GM19023 (cell line): ENCODE results near the gene PLCB4.

Experiments used
- ATAC-seq: cut with Tn5 transposase; IDR thresholded peaks from one replicate; pipeline ENCODE4 v1.9.1; 2021; ENCODE audit warnings: mild to moderate bottlenecking, moderate library complexity; ENCODE audit not compliant: unreplicated experiment

The PLCB4 gene

DNA sequence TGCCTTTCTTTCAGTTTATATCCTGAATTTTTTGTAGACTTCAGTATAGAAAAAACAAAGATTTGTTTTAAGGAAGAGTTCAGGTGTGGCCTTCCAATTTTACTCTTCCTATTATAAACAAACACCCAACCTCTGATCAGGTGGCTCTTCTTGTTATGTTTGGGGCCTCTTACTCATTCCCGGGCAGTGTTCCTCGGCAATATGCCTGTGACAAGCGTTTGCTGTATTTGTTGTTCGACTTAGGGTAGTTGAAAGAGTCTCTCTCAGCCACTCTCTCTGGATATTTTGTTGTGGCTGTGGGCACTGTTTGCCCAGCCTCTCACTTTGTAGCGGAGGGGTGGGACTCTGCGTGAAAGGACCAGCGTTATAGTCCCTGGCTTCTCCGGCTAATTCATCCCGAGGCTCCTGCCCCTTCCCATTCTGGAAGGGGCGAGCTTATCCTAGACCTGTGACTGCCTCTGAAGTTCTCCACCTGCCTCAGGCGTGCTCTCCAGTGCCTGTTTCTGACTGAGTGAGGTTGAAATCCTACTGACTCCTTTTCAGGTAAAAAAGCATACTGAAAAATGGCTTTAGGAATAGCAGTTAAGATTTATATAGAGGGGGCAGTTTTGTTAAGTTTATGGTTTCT lies 97.4 kb downstream of the PLCB4 start:
- no peak for ATAC-seq

DNA sequence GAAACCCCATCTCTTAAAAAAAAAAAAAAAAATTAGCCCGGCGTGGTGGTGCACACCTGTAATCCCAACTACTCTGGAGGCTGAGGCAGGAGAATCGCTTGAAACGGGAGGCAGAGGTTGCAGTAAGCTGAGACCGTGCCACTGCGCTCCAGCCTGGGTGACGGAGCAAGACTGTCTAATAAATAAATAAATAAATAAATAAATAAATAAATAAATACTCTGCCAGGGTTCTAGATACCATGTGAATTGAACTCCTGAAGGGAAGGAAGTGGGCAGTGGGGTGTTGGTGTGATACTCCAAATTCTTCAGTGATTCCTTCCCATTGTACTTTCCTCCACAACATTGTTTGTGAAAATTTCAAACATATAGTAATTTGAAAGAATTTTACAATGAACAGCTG lies 100.5 kb downstream of the PLCB4 start:
- ATAC-seq = no peak

DNA sequence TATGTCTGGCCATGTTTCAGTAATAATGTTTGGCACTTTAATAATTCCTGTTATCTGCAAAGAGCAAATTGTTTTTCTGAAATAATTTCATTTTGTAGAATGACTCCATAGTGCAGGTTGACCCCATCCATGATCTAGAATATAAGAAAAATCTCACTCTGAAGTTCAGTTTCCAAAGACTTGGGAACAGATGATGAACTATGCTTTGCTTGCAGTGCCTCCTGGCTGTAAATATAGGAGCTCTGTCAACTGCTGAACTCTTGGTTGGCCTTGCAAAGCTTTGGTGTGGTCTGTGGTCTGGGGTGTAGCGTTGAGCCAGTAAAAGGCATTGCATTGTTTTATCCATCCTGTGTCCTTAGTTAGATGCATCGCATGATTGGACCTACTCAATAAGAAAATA lies 104.0 kb downstream of the PLCB4 start:
- no peak for ATAC-seq

DNA sequence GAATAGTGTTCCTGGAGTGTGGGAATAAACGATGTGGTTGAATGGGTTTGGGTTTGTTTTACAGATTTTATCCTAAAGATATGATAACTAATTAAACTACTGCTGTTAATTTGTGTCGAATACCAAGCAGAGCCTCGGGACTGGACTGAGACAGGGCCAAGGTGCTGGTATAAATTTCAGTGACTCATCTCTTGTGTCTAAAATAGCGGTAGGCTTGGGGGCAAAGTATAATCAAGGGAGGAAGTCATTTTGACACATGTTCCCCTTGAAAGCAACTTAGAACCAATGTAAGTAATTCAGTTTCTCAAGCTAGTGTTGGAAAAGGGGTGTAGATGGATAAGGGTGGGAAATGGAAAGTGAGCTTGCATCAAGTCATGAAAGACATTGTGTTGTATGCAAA lies 108.4 kb downstream of the PLCB4 start:
- no peak for ATAC-seq

DNA sequence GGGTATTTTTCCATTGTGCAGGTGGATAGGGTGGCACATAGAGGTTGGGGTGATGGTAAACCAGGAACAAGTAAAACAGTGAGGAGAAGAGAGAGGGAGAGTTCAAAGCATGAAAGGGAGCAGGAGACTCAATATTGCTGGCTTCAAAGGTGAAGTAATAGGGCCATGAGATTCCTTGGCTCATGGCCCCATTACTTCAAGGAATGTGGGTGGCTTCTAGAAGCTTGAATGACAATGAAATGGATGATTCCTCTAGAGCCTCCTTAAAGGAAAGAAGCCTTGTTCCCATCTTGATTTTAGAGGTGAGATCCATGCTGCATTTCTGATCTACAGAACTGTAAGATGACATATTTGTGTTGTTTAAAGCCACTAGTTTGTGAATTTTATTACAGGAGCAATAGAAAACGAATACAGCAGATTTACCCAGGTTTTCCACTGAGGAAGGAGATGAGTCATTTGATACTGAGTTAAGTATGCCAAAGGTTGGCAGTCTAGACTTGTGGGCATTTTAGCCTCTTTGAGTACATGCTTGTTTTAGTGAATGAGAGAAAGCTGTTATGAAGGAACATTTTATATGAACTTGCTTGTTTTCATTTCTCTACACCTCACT lies 110.4 kb downstream of the PLCB4 start:
- no peak for ATAC-seq

DNA sequence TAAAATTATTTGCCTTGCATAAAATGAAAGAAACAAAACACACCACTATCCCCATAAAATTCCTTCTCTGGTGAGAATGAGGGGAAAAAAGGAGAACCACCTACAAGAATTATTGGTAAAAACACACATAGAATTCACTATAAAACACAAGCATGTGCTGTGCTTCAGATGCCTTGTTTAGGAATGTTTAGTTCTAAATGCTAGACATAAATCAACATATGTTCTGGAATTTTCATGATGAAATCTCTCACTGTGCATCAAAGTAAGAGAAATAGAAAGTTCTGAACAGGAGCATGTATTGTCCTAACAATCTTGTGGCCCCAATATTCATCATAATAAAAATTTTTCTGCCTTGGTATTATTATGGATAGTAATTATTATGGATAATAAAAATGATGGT lies 111.0 kb downstream of the PLCB4 start:
- ATAC-seq = no peak

DNA sequence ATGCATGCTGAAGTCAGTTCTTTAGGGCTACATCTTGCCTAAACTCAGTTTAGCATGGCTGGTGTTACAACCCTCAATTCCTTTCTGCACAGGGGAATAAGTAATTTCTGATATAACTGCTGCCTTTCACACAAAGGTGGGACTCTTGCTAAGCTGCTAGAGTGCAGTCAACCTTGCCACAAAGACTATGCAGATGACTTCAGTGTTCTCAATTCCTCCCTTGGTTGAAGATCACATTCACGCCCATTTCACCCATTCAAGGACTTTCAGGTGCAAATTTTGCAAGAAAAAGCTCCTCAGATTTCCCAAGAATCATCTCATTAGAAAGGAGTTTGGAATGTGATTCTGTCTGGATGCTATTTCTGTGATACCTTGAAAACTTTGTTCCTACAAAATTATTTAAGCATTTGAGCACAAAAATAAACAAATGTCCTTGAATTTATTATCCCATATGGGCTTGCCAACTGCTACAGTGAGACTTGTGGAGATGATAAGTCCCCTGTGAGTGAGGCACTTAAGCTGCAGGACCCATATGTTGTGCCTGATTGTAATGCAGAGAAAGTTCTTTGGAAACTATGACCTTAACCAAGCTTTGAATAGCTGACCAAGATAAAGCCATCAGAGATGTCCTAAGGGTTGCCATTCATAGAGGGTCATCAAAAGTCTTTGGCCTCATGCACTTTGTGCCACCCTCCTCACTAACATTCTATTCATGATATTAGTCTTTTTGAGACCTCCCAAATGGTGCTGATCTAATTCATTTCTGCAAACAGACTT lies 111.8 kb downstream of the PLCB4 start:
- ATAC-seq = no peak

DNA sequence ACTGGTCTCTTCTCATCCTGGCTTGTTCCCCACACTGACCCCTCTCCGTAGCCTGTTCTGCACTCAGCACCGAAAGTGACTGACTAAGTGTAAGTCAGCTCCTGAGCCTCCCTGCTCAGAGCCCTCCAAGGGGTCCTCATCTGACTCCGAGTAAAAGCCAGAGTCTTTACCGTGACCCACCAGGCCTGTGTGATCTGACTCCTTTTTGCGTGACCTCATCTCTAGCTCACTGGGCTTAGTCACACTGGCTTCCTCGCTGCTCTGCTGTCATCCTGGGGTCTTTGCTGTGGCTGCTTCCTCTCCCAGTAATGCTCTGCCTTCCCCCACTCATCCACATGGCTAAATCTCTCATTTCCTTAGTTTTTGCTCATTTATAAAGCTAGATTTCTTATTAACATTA lies 116.6 kb downstream of the PLCB4 start:
- ATAC-seq = no peak

DNA sequence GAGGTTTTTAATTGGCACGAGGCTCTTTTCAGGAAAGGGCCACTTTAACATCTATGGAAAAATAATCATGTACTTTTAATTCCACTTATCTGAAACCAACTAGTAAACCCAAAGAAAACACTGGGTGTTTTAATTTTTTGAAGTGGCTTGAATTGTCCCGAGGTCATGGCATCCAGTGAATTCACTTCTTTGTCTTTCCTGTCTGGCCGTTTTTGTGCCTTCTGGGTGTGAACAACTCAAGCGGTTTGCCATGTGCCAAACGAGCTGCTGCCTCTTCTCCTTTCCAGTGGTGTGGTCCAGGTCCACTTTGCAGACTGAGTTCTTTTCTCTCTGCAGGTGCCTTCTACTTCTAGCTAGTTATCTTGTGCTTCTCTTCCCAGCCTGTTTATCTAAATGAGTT lies 117.5 kb downstream of the PLCB4 start:
- no peak for ATAC-seq

DNA sequence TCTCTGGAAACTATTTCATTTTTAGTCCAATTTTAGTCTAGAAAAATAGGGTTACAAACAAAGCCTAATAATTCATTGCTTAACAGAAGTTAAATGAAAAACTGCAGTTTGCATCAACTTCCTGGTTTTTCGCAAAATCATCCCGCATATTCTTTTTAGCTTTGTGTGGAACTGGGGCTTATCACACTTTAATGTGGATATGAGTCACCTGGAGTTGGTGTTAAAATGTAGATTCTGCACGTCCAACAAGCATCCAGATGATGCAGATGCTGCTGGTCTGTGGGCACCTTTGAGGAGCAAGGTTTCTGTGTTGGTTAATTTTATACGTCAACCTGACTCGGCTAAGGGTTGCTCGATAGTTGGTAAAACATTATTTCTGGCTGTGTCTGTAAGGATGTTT lies 126.1 kb downstream of the PLCB4 start:
- ATAC-seq = no peak

DNA sequence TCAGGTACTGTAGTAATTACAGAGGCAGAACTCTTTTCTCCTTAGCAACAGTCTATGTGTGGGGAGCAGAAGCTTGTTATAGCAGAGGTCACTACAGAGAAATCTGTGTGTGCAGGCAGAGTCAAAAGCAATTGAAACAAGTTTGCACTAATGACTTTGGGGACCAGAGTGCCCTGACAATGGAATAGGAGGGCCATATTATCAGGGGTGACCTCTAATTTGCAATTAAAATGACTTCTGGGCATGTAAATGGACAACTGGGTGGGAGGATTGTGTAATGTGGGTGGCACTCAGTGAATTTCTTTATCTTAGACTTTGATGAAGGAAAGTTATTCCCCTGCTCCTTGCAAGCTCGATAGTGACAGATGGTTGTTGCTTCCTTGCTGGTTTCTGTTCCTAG lies 127.2 kb downstream of the PLCB4 start:
- ATAC-seq = no peak

DNA sequence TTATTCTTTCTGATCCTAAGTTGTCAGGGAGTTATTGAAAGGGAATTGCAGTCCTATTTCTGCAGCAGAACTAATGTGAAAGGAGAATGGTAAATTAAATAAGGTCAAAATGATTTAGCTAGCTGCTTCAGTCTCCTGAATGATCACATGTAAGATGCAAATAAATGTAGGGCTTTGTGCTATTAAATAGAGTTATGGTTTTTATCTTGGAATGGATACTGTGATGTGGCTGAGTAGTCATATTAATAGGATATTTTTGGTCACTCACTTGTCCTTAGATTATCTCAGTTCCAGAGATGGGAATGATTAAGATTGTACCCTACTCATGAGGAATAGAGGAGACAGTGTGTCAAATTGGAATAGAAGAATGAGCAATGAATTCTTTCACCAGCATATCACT lies 129.6 kb downstream of the PLCB4 start:
- no peak for ATAC-seq

DNA sequence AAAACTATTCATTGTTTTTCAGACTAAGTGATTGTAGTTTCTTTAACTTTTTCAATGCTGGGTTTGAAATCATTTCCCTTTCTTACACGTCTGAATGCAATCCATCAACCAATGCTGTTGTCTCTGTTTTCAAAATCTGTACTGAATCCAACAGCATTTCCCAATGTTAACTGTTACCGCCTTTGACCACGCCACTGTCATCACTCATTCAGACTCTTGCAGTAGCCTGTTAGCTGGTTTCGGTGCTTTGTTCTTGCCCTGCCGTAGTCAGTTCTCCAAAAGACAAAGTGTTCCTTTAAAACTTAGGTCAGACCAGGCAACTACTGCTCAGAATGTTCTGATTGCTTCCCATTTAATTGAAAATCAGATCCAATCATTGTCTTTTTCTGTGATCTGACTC lies 131.3 kb downstream of the PLCB4 start:
- no peak for ATAC-seq

DNA sequence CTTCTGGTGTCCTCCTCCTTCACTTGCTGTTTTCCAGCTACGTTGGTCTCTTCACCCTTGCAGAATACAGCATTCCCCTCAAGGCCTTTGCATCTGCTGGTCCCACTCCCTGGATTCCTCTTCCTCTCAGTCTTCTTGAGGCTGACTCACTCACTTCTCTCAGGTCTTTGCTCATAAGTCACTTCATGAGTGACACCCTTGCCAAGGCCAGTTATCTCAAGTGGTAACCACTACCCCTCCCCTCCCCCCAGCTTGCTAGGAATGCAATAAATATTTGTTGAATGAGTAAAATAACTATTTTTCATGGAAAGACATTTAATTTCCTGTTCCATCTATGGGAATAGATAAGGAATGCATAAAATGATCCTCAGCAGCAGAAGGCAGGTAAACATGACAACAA lies 131.7 kb downstream of the PLCB4 start:
- no peak for ATAC-seq

DNA sequence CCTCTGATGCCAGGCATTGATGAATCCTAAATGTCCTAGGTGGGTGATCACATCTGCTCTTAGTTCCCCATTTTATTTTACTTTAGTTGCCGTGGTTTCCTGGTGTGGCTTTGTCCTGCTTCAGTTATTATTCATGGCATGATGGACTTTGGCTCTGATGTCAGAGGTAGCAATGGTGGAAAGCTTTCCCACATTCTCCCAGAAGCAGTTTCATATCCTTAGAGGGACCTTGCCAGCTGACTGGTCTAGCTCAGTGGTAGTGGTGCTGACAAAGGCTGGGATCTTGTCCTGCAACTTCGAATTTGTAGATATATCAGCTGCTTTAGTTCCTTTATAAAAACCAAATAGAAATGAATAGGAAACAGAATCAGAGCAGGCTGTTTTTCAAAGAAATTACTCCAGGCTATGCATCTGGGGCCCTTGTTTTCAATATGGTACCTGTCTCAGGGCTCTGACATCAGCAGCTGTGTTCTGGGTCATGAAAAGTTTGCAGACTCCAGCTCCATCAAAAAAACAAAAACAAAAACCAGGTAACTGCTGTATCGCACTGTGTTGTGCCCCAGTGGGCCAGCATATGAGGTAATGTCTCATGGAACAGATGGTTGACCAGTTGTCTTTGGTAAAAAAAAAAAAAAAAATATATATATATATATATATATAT lies 133.7 kb downstream of the PLCB4 start:
- no peak for ATAC-seq

DNA sequence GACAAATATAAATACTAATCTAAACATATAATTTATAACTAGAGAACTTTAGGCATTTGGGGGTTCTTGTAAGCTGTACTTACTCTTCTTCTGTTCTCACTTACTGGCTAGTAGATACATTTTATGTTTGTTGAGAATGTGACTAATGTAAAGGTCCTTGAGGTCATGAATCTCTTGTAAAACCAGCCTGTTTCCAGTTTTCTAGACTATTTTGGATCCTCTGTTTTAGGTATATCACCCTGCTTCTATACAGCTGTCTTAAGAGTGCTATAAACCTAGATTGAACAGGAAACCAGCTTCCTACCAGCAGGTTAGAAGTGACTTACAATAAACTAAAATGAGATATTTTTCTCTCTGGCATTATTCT lies 134.2 kb downstream of the PLCB4 start:
- no peak for ATAC-seq

DNA sequence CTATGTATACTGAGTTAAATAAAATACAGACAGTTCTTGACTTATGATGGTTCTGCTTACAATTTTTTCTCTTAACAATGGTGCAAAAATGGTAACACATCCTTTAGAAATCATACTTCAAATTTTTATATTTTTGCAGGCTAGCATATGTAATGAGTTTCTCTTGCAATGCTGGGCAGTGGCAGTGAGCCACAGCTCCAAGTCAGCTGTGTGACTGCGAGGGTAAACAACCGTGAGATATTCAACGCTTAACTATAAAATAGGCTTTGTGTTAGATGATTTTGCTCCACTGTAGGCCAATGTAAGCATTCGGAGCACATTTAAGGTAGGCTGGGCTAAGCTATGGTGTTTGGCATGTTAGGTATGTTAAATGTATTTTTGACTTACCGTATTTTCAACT lies 136.1 kb downstream of the PLCB4 start:
- ATAC-seq = no peak

DNA sequence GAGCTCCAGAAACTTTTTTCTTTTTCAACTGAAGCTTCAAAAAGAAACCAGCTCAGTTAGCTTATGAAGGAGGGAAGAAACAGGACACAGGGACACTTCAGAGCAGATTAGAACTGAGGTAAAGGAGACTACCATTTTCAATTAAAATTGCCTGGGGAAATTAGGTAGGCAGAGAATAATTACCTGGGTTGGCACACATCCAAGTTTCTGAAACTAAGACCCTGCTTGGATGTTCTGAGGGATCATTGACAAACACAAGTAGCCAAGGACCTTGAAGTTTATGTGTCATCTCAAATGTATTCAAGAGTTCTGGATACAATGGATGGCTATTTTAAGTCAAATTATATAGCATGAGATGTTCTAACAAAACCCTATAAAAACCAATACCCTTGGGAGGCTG lies 137.6 kb downstream of the PLCB4 start:
- ATAC-seq = no peak

DNA sequence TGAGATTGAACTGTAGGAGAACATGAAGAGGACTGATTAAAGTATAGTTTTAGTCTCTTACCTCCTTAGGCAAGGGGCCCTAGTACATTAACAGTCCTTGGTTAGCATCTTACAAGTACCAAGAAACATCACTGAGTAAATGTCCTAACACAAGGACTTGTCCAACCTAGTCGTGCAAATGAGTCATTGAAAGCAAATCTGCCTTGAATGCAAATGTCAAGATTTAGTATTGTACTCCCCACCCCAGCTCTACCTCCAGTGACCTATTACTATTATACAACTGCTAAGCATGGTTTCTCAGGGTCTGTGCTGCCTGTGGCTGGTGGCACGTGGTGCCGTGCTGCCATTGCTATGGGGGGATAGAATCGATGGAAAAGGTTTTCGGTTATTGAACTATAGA lies 138.4 kb downstream of the PLCB4 start:
- no peak for ATAC-seq

DNA sequence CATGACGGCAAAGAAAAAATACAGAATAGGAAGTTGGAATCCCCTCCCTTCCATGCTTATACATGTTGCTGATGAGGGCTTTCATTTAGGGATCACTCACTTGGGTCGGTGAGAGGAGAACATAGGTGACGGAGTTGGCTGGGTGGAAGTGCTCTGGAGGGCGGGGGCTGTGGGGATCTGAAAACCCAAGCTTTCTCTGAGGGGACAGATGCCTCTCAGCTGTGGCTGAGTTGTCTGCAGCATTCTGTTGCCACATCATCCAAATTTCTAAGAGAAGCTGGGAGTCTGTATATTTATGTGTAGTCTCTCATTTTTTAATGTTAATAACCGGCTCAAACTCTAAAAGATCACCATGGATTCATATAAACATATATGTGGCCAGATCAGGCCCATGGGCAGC lies 141.5 kb downstream of the PLCB4 start:
- no peak for ATAC-seq

DNA sequence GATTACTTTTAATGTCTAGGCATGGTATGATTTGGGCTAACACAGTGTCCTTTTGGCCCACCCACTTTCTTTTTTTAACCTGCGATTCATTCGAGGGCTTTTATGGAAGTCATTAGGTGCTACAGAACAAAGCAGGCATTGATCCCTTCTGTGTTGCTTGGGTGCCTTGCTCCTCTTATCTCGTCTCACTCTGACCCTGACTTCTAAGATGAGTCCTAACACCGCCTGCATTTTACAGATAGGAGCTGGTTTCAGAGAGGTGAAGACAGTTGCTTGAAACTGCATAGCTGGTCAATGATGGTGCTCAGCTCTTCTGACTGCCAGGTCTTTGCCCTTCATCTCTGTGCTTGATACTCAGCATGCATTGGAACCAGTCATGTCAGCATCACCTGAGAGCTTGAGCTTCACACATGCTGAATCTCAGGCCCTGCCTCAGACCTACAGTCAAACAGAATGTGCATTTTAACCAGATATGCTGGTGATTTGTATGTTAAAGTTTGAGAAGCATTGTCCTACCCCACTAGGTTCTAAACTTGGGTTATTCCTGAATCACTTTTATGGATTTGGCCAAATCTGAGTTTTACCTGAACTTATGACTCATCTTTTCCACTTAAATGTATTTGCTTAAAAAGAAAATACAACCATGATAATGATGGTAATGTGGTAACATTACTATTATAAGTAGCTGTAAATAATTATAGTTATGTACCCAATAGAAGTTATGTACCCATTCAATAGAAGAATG lies 142.3 kb downstream of the PLCB4 start:
- no peak for ATAC-seq
